Stimulated activated CD4-positive, alpha-beta T cell treated with anti-CD3 and anti-CD28 coated beads, TNF-alpha, amount 100 ng/mL, for 24 hours (primary cell): ENCODE data around the gene SCFD2.

Experiments used
- DNase-seq, 3 experiments: peaks; one replicate each; pipeline ENCODE4 v3.0.0-alpha.2; 2020; ENCODE audit warnings: low read depth in 3 of 3

The SCFD2 gene

GRCh38 chr4:52824603-52825459, 541.0 kb downstream of the SCFD2 start:
- no peak for DNase-seq

- no peak for DNase-seq
Measured at GRCh38 chr4:52824270-52824602, 541.6 kb downstream of the SCFD2 start.

- no peak for DNase-seq
Measured at GRCh38 chr4:52823702-52824092, 542.2 kb downstream of the SCFD2 start.
